ENCODE measurements around the gene LRRC8A. TPM values are rescaled to one million over a fixed set of nuclear protein-coding genes. Genes with fewer than 3 reads are reported as not detected.
"Not testable (repeated sequence)": the region's sequence is repeated elsewhere in the genome, so short reads cannot be mapped to it uniquely, and the experiment has no call there.

Gene LRRC8A
- total and polyA plus RNA-seq, 2 of the 13 experiments (the other 11 are each of a cell fraction or from before 2014, with no cell fraction given), result 16.1 to 40.6 TPM

DNA sequence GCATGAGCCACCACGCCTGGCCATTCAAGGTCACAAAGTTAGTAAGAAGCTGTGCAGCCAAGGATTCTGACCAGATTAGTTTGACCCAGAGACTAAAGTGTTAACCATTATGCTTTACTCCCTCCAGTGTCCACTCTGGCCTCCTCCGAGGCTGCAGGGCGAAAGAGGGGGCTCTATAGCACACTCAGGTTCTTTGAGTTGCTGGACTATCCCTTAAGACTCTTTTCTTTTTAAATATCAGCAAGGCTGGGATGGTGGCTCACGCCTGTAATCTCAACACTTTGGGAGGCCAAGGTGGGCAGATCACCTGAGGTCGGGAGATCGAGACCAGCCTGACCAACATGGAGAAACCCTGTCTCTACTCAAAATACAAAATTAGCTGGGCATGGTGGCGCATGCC is 63.0 kb downstream of the LRRC8A start:
- 97% methylated on average over 7 of the region's 7 CpGs for WGBS (ENCODE audit: low lambda C conversion rate)
- Histone ChIP-seq H3K79me2 (ENCODE audit: insufficient read depth, low read length) (peaks cover 27% of the 10 kb centered on the region), H3K4me1 (ENCODE audit: insufficient read depth, low read length) (peaks cover 71% of the 10 kb centered on the region)
- H3K9ac ChIP-seq (ENCODE audit: insufficient read depth, low read depth, low read length); intact Hi-C loops (cut with micrococcal nuclease; ENCODE audit: unreplicated experiment); H2AFZ ChIP-seq (ENCODE audit: low read length); H3K4me2 ChIP-seq (ENCODE audit: low read depth, low read length); H3K27me3 ChIP-seq (ENCODE audit: control insufficient read depth in 1 of 2, insufficient read depth in 2 of 2, low read length in 2 of 2); in situ Hi-C loops (cut with HindIII; ENCODE audit: extremely low pct_ligation_motif_present, low pct_unique_long_range_greater_than_20kb); H3K27ac ChIP-seq (ENCODE audit: extremely low read length, insufficient read depth, low read length); H3K9me3 ChIP-seq (ENCODE audit: low read length); CTCF ChIA-PET (ENCODE audit: low intra/inter-chr PET ratio, low total read pairs); BruUV-seq (replicated peaks); DNase-seq (ENCODE audit: low spot score); H3K4me3 ChIP-seq (replicated peaks in 1 of 3; ENCODE audit: insufficient read depth in 1 of 3, low read depth in 2 of 3, low read length in 3 of 3); ATAC-seq; H4K20me1 ChIP-seq (ENCODE audit: insufficient read depth, low read length); POLR2A ChIA-PET; H3K36me3 ChIP-seq (replicated peaks in 1 of 2; ENCODE audit: control insufficient read depth in 1 of 2, insufficient read depth in 2 of 2, low read length in 2 of 2); FAIRE-seq: not testable (repeated sequence)
- peak; percentile 57; the same call in 1 of the 2 replicates for TF ChIP-seq ZNF652 (CRISPR knock-in tag; IDR thresholded peaks at IDR 0.05; ENCODE audit: borderline replicate concordance, low read depth)

DNA sequence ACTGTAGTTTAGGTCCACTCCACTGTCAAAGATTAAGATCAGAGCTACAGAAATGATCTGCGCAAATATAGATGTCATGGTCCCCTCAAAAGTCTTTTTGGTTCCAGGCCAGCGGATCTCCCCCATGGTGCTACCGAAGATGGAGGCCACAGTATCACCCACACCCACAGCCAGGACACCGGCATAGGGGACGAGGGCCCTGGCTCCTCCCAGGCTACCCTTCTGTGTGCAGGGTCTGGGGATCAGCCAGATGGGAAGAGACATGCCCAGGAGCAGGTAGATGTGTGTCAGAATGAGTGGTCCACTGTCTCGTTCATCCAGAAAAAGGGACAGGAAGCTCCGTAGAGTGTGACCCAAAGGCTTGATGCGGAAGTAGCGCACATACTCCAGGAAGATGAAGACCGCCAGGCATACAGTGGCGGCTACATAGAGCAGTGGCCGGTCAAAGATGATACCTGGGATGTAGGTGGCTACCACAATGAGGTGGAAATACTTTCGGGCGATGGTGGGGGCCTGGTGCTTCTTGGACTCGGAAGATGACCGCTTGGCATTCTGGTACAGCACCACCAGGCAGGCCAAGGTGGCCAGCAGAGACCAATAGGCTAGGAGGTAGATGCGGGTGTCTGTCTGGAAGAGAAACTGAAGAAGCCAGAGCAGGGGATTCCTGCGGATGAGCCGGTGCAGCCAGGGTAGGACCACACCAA is 64.0 kb downstream of the LRRC8A start:
- H3K4me3 ChIP-seq (replicated peaks in 1 of 3; ENCODE audit: insufficient read depth in 1 of 3, low read depth in 2 of 3, low read length in 3 of 3), result peak overlapping the region; percentile 91 to 100 (median 99); a peak in 5 of 6 replicates

More for the DNA sequence above, 64.0 kb downstream of the LRRC8A start:
- peaks cover 73% of the 10 kb centered on the region for H3K4me1 ChIP-seq (ENCODE audit: insufficient read depth, low read length)
- H3K36me3 ChIP-seq (replicated peaks in 1 of 2; ENCODE audit: control insufficient read depth in 1 of 2, insufficient read depth in 2 of 2, low read length in 2 of 2), result peaks cover 0 to 2% of the 10 kb centered on the region in 2 experiments; a peak in 1 of 5 replicates
- 97% methylated on average over 19 of the region's 19 CpGs for WGBS (ENCODE audit: low lambda C conversion rate)
- intact Hi-C loops (cut with micrococcal nuclease; ENCODE audit: unreplicated experiment) (no loop called here), in situ Hi-C loops (cut with HindIII; ENCODE audit: extremely low pct_ligation_motif_present, low pct_unique_long_range_greater_than_20kb) (no loop called here)
- H3K9me3 ChIP-seq (ENCODE audit: low read length), result no peaks in the 10 kb centered on the region
- TF ChIP-seq, protein P1, sequence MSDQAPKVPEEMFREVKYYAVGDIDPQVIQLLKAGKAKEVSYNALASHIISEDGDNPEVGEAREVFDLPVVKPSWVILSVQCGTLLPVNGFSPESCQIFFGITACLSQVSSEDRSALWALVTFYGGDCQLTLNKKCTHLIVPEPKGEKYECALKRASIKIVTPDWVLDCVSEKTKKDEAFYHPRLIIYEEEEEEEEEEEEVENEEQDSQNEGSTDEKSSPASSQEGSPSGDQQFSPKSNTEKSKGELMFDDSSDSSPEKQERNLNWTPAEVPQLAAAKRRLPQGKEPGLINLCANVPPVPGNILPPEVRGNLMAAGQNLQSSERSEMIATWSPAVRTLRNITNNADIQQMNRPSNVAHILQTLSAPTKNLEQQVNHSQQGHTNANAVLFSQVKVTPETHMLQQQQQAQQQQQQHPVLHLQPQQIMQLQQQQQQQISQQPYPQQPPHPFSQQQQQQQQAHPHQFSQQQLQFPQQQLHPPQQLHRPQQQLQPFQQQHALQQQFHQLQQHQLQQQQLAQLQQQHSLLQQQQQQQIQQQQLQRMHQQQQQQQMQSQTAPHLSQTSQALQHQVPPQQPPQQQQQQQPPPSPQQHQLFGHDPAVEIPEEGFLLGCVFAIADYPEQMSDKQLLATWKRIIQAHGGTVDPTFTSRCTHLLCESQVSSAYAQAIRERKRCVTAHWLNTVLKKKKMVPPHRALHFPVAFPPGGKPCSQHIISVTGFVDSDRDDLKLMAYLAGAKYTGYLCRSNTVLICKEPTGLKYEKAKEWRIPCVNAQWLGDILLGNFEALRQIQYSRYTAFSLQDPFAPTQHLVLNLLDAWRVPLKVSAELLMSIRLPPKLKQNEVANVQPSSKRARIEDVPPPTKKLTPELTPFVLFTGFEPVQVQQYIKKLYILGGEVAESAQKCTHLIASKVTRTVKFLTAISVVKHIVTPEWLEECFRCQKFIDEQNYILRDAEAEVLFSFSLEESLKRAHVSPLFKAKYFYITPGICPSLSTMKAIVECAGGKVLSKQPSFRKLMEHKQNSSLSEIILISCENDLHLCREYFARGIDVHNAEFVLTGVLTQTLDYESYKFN (CRISPR knock-in tag; conservative IDR thresholded peaks at IDR 0.05), result no peak
- TF ChIP-seq POLR2A (IDR thresholded peaks at IDR 0.05; ENCODE audit: insufficient read depth in 1 of 2, low read depth in 2 of 2, low read length in 2 of 2), result 0 out of 4 replicates have a peak, but pooled peaks of 1 of the 2 experiments have one; percentile 7
- TF ChIP-seq ZNF256 (CRISPR knock-in tag; conservative IDR thresholded peaks at IDR 0.05), result no peak
- TF ChIP-seq, protein P2, sequence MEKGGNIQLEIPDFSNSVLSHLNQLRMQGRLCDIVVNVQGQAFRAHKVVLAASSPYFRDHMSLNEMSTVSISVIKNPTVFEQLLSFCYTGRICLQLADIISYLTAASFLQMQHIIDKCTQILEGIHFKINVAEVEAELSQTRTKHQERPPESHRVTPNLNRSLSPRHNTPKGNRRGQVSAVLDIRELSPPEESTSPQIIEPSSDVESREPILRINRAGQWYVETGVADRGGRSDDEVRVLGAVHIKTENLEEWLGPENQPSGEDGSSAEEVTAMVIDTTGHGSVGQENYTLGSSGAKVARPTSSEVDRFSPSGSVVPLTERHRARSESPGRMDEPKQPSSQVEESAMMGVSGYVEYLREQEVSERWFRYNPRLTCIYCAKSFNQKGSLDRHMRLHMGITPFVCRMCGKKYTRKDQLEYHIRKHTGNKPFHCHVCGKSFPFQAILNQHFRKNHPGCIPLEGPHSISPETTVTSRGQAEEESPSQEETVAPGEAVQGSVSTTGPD (CRISPR knock-in tag; IDR thresholded peaks at IDR 0.05), result no peak
- H3K9ac ChIP-seq (ENCODE audit: insufficient read depth, low read depth, low read length), result peak overlapping the region; percentile 96; the same call in 1 of the 2 replicates
- ChIA-PET POLR2A (no interaction called here), CTCF (ENCODE audit: low intra/inter-chr PET ratio, low total read pairs) (no interaction called here)
- no peaks in the 10 kb centered on the region for H4K20me1 ChIP-seq (ENCODE audit: insufficient read depth, low read length)
- no peaks in the 10 kb centered on the region; a peak in 1 of 5 replicates for H3K27me3 ChIP-seq (ENCODE audit: control insufficient read depth in 1 of 2, insufficient read depth in 2 of 2, low read length in 2 of 2)
- H2AFZ ChIP-seq (ENCODE audit: low read length), result no peak overlapping the region
- no peak overlapping the region for H3K27ac ChIP-seq (ENCODE audit: extremely low read length, insufficient read depth, low read length)
- peaks cover 27% of the 10 kb centered on the region for H3K79me2 ChIP-seq (ENCODE audit: insufficient read depth, low read length)
- DNase-seq (ENCODE audit: low spot score), result no peak
- no TSS peak for BruUV-seq (replicated peaks)
- peak overlapping the region; percentile 97 for H3K4me2 ChIP-seq (ENCODE audit: low read depth, low read length)
- no peak for ATAC-seq
- FAIRE-seq, result no peak
